Body of pancreas (tissue), 4 donors: ENCODE results near the gene RGS6.

Experiments
- POLR2A ChIP-seq, 3 donors: fragments of 450-650 bp; IDR thresholded peaks; one replicate each; pipeline ENCODE4 v1.6.1; 2016; ENCODE audit warnings: antibody characterized with exemption in 3 of 3, mild to moderate bottlenecking in 2 of 3
- TF ChIP-seq, protein P1 (sequence below), 7 experiments: fragments of 450-650 bp in 4 of 7; fragments of 200-600 bp in 3 of 7; sonication (generic) in 3 of 7; IDR thresholded peaks; one replicate each; pipeline ENCODE4 v1.5.1; 2016 to 2019; ENCODE audit warnings: antibody characterized with exemption in 7 of 7

DNA sequence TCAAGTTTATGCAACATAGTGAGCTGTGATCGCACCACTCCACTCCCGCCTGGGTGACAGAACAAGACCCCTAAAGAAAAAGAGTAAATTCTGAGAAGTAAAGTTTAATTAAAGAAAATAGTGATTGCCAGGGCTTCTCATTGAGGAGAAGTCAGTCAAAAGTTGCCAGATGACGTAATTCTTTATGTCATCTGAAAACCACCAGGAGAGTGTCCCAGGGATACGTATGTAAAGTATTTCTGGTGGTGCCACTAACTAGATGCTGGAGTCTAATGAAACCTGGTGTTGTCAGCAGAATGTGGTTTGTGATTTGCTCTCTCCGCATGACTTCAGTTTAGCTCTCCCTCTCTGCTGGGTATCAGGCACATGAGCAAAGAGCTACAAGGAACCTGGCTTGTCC is 569.2 kb downstream of the RGS6 start:
- TF ChIP-seq, protein P1, sequence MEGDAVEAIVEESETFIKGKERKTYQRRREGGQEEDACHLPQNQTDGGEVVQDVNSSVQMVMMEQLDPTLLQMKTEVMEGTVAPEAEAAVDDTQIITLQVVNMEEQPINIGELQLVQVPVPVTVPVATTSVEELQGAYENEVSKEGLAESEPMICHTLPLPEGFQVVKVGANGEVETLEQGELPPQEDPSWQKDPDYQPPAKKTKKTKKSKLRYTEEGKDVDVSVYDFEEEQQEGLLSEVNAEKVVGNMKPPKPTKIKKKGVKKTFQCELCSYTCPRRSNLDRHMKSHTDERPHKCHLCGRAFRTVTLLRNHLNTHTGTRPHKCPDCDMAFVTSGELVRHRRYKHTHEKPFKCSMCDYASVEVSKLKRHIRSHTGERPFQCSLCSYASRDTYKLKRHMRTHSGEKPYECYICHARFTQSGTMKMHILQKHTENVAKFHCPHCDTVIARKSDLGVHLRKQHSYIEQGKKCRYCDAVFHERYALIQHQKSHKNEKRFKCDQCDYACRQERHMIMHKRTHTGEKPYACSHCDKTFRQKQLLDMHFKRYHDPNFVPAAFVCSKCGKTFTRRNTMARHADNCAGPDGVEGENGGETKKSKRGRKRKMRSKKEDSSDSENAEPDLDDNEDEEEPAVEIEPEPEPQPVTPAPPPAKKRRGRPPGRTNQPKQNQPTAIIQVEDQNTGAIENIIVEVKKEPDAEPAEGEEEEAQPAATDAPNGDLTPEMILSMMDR (IDR thresholded peaks at IDR 0.05): no peak
- no peak for TF ChIP-seq POLR2A (IDR thresholded peaks at IDR 0.05)
